Breast epithelium (tissue), 4 donors: ENCODE measurements around the gene STRBP. TPM values are rescaled to one million over a fixed set of nuclear protein-coding genes. Genes with fewer than 3 reads are reported as not detected.

ENCODE experiments used
- DNase-seq, 2 donors: peaks; one replicate each; pipeline ENCODE4 v3.0.0-alpha.2; 2019; ENCODE audit warnings: low spot score in 2 of 2
- H3K27ac ChIP-seq, 2 donors: fragments of 200-600 bp; sonication (generic) in 1 of 2; one replicate each; pipeline ENCODE4 v1.5.1; 2016 to 2019; ENCODE audit warnings: mild to moderate bottlenecking in 1 of 2
- H3K27me3 ChIP-seq, 2 donors: fragments of 200-600 bp; sonication (generic) in 1 of 2; one replicate each; pipeline versions ENCODE4 v1.5.1 to v1.6.0; 2017 to 2019; ENCODE audit warnings: control low read depth in 1 of 2, mild to moderate bottlenecking in 1 of 2
- H3K36me3 ChIP-seq: fragments of 200-600 bp; one replicate; pipeline ENCODE4 v1.5.1; 2019
- H3K4me1 ChIP-seq, 2 donors: fragments of 200-600 bp; sonication (generic); one replicate each; pipeline ENCODE4 v1.5.1; 2016 to 2019; ENCODE audit warnings: control low read depth in 1 of 2
- H3K4me3 ChIP-seq, 3 donors: fragments of 200-600 bp; sonication (generic); 1 replicate in 2 of 3; 2 replicates in 1 of 3; pipeline ENCODE4 v1.5.1; 2016 to 2019; ENCODE audit warnings: mild to moderate bottlenecking in 3 of 3, moderate library complexity in 2 of 3
- H3K9me3 ChIP-seq, 2 donors: fragments of 200-600 bp; sonication (generic) in 1 of 2; one replicate each; pipeline ENCODE4 v1.5.1; 2016 to 2019; ENCODE audit warnings: control low read depth in 1 of 2
- POLR2A ChIP-seq: fragments of 450-650 bp; IDR thresholded peaks from one replicate; pipeline ENCODE4 v1.6.1; 2016; ENCODE audit warnings: antibody characterized with exemption, mild to moderate bottlenecking, moderate library complexity
- POLR2AphosphoS5 ChIP-seq, 3 donors: sonication (generic); formaldehyde crosslinking; IDR thresholded peaks; one replicate each; pipeline ENCODE4 v1.6.1; 2017; ENCODE audit warnings: antibody characterized with exemption in 3 of 3
- intact Hi-C: fragments of 100-400 bp; cut with DNase I; formaldehyde crosslinking; loops from one replicate; pipeline ENCODE4 v1.15.1; 2023; ENCODE audit warnings: low total_unique reads
- total RNA-seq, 3 donors: library from RNA; depleted of rRNA; stranded (reverse); fragments of >200 nt; gene quantifications; one replicate each; pipeline ENCODE4 v1.1.0, GENCODE V29; 2016
- TF ChIP-seq, protein P1 (sequence below), 3 donors: fragments of 450-650 bp; IDR thresholded peaks; one replicate each; pipeline ENCODE4 v1.5.1; 2016 to 2017; ENCODE audit warnings: antibody characterized with exemption in 3 of 3, mild to moderate bottlenecking in 3 of 3, moderate library complexity in 3 of 3

The STRBP gene
- total RNA-seq, 3 donors from 2014 or later = 8.0 to 37.0 (median 22.6) TPM

DNA sequence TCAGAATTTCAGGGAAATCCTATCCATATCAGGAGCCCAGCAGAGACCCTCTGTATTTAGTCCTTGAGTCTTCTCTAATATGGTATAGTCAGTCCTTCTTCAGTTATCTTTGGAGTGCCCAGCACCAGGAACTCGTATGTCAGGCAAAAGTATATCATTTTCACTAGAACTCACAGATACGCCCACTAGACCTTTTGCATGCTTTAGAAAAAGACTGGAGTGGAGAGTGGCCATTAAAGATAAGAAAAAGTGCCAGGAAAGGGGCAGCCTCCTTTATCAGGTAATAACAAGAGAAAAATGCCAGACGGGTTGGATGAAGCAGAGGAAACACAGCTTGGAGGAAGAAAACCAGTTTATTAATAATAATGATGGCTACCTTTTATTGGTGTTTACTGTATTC is 171.4 kb downstream of the STRBP start:
- intact Hi-C loops = no loop called here
- Histone ChIP-seq H3K4me1 (no peaks in the 10 kb centered on the region), H3K4me3 (no peak overlapping the region), H3K27ac (no peak overlapping the region), H3K9me3 (no peaks in the 10 kb centered on the region), H3K27me3 (no peaks in the 10 kb centered on the region), H3K36me3 (no peaks in the 10 kb centered on the region)
- TF ChIP-seq POLR2A = no peak
- TF ChIP-seq, protein P1, sequence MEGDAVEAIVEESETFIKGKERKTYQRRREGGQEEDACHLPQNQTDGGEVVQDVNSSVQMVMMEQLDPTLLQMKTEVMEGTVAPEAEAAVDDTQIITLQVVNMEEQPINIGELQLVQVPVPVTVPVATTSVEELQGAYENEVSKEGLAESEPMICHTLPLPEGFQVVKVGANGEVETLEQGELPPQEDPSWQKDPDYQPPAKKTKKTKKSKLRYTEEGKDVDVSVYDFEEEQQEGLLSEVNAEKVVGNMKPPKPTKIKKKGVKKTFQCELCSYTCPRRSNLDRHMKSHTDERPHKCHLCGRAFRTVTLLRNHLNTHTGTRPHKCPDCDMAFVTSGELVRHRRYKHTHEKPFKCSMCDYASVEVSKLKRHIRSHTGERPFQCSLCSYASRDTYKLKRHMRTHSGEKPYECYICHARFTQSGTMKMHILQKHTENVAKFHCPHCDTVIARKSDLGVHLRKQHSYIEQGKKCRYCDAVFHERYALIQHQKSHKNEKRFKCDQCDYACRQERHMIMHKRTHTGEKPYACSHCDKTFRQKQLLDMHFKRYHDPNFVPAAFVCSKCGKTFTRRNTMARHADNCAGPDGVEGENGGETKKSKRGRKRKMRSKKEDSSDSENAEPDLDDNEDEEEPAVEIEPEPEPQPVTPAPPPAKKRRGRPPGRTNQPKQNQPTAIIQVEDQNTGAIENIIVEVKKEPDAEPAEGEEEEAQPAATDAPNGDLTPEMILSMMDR (IDR thresholded peaks at IDR 0.05) = no peak
- no peak for TF ChIP-seq POLR2AphosphoS5 (IDR thresholded peaks at IDR 0.05)
- DNase-seq = no peak

DNA sequence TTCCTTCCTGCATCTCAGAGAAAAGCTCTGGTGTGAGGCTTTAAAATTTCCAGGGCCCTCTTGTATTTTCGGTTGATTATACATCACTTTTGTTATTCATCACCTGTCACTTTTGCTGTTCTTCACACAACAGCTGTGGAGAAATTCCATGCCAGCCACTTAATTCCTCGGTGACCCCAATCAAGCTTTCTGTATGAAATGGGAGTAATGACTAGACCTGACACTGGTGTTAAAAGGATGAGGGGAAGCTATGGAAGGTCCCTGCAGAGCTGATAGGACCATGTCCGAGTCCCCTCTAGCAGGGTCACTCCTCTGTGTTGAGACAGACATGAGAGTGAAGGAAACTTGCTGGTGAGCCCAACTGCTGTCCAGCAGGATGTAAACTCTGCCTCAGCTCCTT is 175.2 kb downstream of the STRBP start:
- H3K9me3 ChIP-seq = no peaks in the 10 kb centered on the region
- no peaks in the 10 kb centered on the region for H3K4me1 ChIP-seq
- intact Hi-C loops = no loop called here
- no peak overlapping the region for H3K27ac ChIP-seq
- no peak overlapping the region for H3K4me3 ChIP-seq
- TF ChIP-seq POLR2A = no peak
- TF ChIP-seq, protein P1 (IDR thresholded peaks at IDR 0.05) = no peak
- TF ChIP-seq POLR2AphosphoS5 (IDR thresholded peaks at IDR 0.05) = no peak
- H3K27me3 ChIP-seq = no peaks in the 10 kb centered on the region
- no peaks in the 10 kb centered on the region for H3K36me3 ChIP-seq
- no peak for DNase-seq

DNA sequence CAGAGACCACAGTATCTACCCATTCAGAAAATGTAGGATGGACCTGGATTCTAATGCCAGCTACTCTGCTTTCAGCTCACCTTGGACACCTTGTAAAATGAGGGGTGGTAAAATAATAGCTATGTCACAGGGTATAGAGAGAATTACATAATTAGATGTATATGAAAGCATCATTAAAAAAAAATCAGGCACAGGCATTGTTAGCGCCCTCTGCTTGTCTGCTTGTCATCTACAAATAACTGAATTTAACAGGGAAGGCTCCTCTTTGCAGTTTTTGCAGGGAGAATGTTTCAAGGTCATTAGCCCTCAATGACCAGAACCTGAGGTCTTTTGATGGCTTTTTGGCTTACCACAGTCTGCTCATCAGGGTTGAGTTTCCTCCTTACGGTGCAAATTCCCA is 176.9 kb downstream of the STRBP start:
- H3K27ac ChIP-seq = no peak overlapping the region
- TF ChIP-seq POLR2AphosphoS5 (IDR thresholded peaks at IDR 0.05) (no peak), POLR2A (no peak)
- TF ChIP-seq, protein P1 (IDR thresholded peaks at IDR 0.05) = no peak
- no peak for DNase-seq
- intact Hi-C loops = no loop called here
- no peak overlapping the region for H3K4me3 ChIP-seq
- H3K36me3 ChIP-seq = no peaks in the 10 kb centered on the region
- no peaks in the 10 kb centered on the region for H3K4me1 ChIP-seq
- no peaks in the 10 kb centered on the region for H3K9me3 ChIP-seq
- H3K27me3 ChIP-seq = no peaks in the 10 kb centered on the region

DNA sequence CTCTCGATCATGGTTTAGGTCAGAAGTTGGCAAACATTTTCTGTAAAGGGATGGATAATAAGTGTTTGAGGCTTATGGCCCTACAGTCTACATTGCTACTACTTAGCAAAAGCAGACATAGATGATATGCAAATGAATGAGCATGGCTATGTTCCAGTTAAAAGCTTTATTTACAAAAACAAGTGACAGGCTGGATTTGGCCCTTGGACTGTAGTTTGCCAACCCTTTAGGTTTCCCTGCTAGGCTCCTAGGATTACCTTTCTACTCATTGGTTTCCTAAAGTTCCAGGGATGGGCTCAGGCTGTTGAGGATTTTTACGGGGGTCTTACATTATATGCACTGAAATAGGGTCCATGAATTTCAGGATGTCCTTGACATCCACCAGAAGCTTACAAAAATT is 177.4 kb downstream of the STRBP start:
- intact Hi-C loops = no loop called here
- Histone ChIP-seq H3K36me3 (no peaks in the 10 kb centered on the region), H3K27ac (no peak overlapping the region)

DNA sequence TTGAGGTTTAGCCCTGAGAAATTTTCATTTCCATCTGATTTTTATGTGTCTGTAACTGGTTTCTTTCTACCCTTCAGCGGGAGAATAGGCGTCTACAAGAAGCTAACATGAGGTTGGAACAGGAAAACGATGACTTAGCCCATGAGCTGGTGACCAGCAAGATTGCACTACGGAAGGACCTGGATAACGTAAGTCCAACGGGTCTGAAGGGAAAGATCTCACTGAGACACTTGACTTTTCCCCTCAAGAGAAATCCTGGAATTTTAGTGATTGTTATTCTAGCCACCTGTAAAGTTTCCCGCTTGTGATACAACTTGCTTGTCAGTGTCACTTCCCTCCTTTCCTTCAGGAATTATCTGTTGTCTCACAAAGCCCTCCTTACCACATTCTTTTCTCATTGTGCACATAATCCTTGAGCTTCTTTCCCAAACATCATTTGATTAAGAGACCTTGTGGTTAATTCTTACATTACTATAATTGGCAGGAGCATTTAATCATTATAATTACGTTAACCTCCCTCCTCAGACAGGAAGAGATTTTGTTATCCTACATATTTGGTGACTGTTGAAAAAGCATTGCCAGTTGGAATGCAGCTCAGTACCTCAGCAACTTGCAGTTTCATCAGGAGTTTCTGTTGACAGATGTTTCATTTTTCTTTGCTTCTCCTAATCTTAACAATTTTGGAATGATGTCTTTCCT is 178.0 kb downstream of the STRBP start:
- H3K4me1 ChIP-seq = no peaks in the 10 kb centered on the region
- no peak overlapping the region for H3K4me3 ChIP-seq
- intact Hi-C loops = no loop called here
- no peak for DNase-seq
- no peak overlapping the region for H3K27ac ChIP-seq
- no peaks in the 10 kb centered on the region for H3K9me3 ChIP-seq
- no peaks in the 10 kb centered on the region for H3K36me3 ChIP-seq
- TF ChIP-seq, protein P1 (IDR thresholded peaks at IDR 0.05) = no peak
- TF ChIP-seq POLR2AphosphoS5 (IDR thresholded peaks at IDR 0.05) (no peak), POLR2A (no peak)
- H3K27me3 ChIP-seq = no peaks in the 10 kb centered on the region

More for the DNA sequence above, 177.4 kb downstream of the STRBP start:
- Histone ChIP-seq H3K27me3 (no peaks in the 10 kb centered on the region), H3K4me3 (no peak overlapping the region), H3K9me3 (no peaks in the 10 kb centered on the region), H3K4me1 (no peaks in the 10 kb centered on the region)
- DNase-seq = no peak
- no peak for TF ChIP-seq POLR2AphosphoS5 (IDR thresholded peaks at IDR 0.05)
- TF ChIP-seq POLR2A = no peak
- TF ChIP-seq, protein P1 (IDR thresholded peaks at IDR 0.05) = no peak
